ENCODE results near the gene MICU1. TPM values are rescaled to one million over a fixed set of nuclear protein-coding genes. Genes with fewer than 3 reads are reported as not detected.

Gene MICU1
- total and polyA plus RNA-seq, 2 donors from 2014 or later: 46.3 to 89.9 TPM

DNA sequence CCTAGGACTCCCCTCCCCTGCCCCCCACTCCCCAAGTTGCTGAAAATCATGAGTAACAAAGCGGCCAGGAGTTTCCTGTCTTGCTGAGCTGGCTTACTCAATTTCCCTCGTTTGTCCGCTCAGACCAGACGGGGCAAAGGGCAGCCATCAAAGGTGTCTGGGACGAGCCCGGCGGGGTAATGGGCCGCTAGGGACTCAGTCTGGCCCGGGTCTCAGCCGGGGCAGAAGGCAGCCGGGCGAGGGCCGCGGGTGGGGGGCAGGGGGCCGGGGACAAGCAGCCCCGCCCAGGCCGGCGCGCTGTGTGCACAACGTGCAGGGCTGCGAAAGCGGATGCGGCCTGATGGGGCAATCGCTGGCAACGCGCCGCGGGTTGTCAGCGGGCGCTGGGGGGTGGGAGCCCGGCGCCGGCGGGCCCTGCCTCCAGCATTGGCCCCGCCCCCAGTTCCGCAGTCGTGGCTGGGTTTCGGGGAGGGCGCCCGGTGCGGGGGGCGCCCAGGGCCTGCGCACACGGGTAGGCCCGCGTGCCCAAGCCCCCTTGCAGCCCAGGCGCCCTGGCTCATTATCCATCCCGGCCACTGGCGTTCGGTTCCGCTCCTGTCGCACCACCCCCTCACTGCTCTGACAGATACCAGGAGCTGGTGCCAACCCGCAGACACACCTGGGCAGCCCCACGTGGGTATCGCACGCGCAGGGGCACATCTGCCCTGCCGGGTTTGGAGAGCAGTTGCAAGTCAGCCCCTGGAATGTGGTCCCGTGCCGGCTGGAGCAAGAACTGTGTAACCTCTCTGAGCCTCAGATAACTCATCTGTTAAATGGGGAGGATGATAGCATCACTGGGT, 306.2 kb downstream of the MICU1 start:
- TF ChIP-seq, protein P1, sequence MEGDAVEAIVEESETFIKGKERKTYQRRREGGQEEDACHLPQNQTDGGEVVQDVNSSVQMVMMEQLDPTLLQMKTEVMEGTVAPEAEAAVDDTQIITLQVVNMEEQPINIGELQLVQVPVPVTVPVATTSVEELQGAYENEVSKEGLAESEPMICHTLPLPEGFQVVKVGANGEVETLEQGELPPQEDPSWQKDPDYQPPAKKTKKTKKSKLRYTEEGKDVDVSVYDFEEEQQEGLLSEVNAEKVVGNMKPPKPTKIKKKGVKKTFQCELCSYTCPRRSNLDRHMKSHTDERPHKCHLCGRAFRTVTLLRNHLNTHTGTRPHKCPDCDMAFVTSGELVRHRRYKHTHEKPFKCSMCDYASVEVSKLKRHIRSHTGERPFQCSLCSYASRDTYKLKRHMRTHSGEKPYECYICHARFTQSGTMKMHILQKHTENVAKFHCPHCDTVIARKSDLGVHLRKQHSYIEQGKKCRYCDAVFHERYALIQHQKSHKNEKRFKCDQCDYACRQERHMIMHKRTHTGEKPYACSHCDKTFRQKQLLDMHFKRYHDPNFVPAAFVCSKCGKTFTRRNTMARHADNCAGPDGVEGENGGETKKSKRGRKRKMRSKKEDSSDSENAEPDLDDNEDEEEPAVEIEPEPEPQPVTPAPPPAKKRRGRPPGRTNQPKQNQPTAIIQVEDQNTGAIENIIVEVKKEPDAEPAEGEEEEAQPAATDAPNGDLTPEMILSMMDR (IDR thresholded peaks at IDR 0.05; ENCODE audit: borderline replicate concordance, extremely low read depth, insufficient read depth): no peak
- H3K9ac ChIP-seq (ENCODE audit: low read length in 3 of 3): peak overlapping the region in 2 of 3 donors; percentile 27 to 56
- DNase-seq (peak; percentile 76 to 98 (median 89)), FAIRE-seq (no peak)
- no peaks in the 10 kb centered on the region for H3K27me3 ChIP-seq (ENCODE audit: control insufficient read depth, insufficient read depth, low read length)
- no peaks in the 10 kb centered on the region for H3K36me3 ChIP-seq (ENCODE audit: control insufficient read depth in 2 of 3, insufficient read depth in 3 of 3, low read length in 3 of 3)
- peaks cover 3 to 41% (median 40%) of the 10 kb centered on the region in 3 donors for H3K4me1 ChIP-seq (ENCODE audit: control insufficient read depth in 2 of 3, insufficient read depth in 2 of 3, low read depth in 1 of 3, low read length in 3 of 3)
- intact Hi-C loops (cut with DNase I): no loop called here
- H3K27ac ChIP-seq (ENCODE audit: low read depth in 2 of 2, low read length in 2 of 2): peak overlapping the region; percentile 92
- peak overlapping the region in 2 of 3 donors; percentile 9 to 60 for H3K4me3 ChIP-seq (ENCODE audit: low read length in 3 of 3)
- H3K9me3 ChIP-seq (ENCODE audit: control insufficient read depth in 2 of 3, insufficient read depth in 1 of 3, low read length in 3 of 3): no peaks in the 10 kb centered on the region

DNA sequence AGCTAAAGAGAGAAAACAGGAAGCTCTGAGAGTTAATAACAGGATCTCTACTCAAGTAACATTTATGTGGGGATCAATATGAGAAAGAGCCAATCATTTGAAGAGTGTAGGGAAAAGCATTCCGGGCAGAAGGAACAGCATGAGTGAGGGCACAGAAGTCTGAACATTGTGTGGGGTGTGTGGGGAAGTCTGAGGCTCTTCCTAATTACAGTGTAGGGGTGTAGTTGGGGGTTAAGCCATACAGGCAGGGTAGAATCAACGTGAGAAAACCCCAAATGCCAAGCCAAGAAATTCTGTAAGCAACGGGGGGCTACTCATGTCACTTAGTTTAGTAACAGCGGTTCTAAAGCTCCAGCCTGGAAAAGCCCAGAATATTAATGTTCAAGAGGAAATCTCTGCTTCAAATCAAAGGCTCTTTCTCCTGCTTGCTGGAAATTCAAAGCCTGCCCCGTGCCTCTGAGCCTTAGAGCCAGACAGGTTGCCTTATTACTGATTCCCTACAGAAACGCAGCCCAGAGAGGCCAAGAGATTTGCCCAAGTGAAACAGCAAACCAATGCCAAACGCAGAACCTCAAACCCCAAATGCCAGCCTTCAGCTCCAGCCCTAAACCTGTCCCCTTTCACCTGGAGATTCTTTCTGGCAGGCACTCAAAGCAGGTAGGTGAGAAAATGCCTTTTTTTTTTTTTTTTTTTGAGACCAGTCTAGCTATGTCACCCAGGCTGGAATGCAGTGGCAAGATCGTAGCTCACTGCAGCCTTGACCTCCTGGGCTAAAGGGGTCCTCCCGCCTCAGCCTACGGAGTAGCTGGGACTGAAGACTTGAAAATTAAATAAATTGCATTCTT, 307.2 kb downstream of the MICU1 start:
- peak overlapping the region in 1 of 3 donors; percentile 48 for H3K9ac ChIP-seq (ENCODE audit: low read length in 3 of 3)
- H3K9me3 ChIP-seq (ENCODE audit: control insufficient read depth in 2 of 3, insufficient read depth in 1 of 3, low read length in 3 of 3): no peaks in the 10 kb centered on the region
- H3K27me3 ChIP-seq (ENCODE audit: control insufficient read depth, insufficient read depth, low read length): no peaks in the 10 kb centered on the region
- H3K27ac ChIP-seq (ENCODE audit: low read depth in 2 of 2, low read length in 2 of 2): peak overlapping the region; percentile 88 to 92
- DNase-seq: peak in 1 of 5 donors; percentile 65
- peaks cover 3 to 41% (median 39%) of the 10 kb centered on the region in 3 donors for H3K4me1 ChIP-seq (ENCODE audit: control insufficient read depth in 2 of 3, insufficient read depth in 2 of 3, low read depth in 1 of 3, low read length in 3 of 3)
- H3K4me3 ChIP-seq (ENCODE audit: low read length in 3 of 3): peak overlapping the region in 1 of 3 donors; percentile 60
- no peak for FAIRE-seq
- TF ChIP-seq, protein P1 (IDR thresholded peaks at IDR 0.05; ENCODE audit: borderline replicate concordance, extremely low read depth, insufficient read depth): no peak
- H3K36me3 ChIP-seq (ENCODE audit: control insufficient read depth in 2 of 3, insufficient read depth in 3 of 3, low read length in 3 of 3): no peaks in the 10 kb centered on the region
- intact Hi-C loops (cut with DNase I): no loop called here

Other genes with a start within 250 kb of the MICU1 start
- gene MCU, start 66.1 kb upstream of the MICU1 start, total RNA-seq: 37.6 TPM
- 18.6 TPM for gene MCU, start 66.1 kb upstream of the MICU1 start, polyA plus RNA-seq (ENCODE audit: insufficient read depth, low read depth, low replicate concordance)

All from kidney (tissue), 14 donors.